Stimulated activated CD4-positive, alpha-beta T cell treated with anti-CD3 and anti-CD28 coated beads, Interleukin-1b, Interleukin-23, amount 100 ng/mL, for 48 hours (primary cell): Measurements from ENCODE around the gene PPP4R1.

Experiments
- DNase-seq: peaks from one replicate; pipeline ENCODE4 v3.0.0-alpha.2; 2020

The PPP4R1 gene

GRCh38 chr18:9539938-9540337, 74.4 kb downstream of the PPP4R1 start:
- no peak for DNase-seq

GRCh38 chr18:9539283-9539682, 75.1 kb downstream of the PPP4R1 start:
- no peak for DNase-seq

GRCh38 chr18:9537677-9538076, 76.7 kb downstream of the PPP4R1 start:
- DNase-seq = no peak

- DNase-seq = no peak
Measured at GRCh38 chr18:9536354-9537152, 77.8 kb downstream of the PPP4R1 start.

- no peak for DNase-seq
Measured at GRCh38 chr18:9535430-9535991, 78.8 kb downstream of the PPP4R1 start.

- DNase-seq = no peak
Measured at GRCh38 chr18:9534844-9535243, 79.5 kb downstream of the PPP4R1 start.

GRCh38 chr18:9531791-9532410, 82.5 kb downstream of the PPP4R1 start:
- DNase-seq = no peak

GRCh38 chr18:9530226-9531009, 83.9 kb downstream of the PPP4R1 start:
- DNase-seq = no peak

- no peak for DNase-seq
Measured at GRCh38 chr18:9526458-9526857, 87.9 kb downstream of the PPP4R1 start.

- DNase-seq = no peak
Measured at GRCh38 chr18:9522952-9523351, 91.4 kb downstream of the PPP4R1 start.

- no peak for DNase-seq
Measured at GRCh38 chr18:9521770-9522169, 92.6 kb downstream of the PPP4R1 start.

GRCh38 chr18:9520666-9521065, 93.7 kb downstream of the PPP4R1 start:
- DNase-seq = no peak

GRCh38 chr18:9519399-9519798, 95.0 kb downstream of the PPP4R1 start:
- no peak for DNase-seq

- no peak for DNase-seq
Measured at GRCh38 chr18:9517869-9518268, 96.5 kb downstream of the PPP4R1 start.

- no peak for DNase-seq
Measured at GRCh38 chr18:9516437-9517064, 97.8 kb downstream of the PPP4R1 start.

GRCh38 chr18:9513971-9514512, 100.3 kb downstream of the PPP4R1 start:
- DNase-seq = no peak

GRCh38 chr18:9508446-9509025, 105.8 kb downstream of the PPP4R1 start:
- no peak for DNase-seq

- DNase-seq = no peak
Measured at GRCh38 chr18:9507565-9508088, 106.7 kb downstream of the PPP4R1 start.

GRCh38 chr18:9506046-9506792, 108.1 kb downstream of the PPP4R1 start:
- no peak for DNase-seq
